MM.1S (cell line): ENCODE results near the gene UBXN1.
"Not testable (repeated sequence)": the region's sequence is repeated elsewhere in the genome, so short reads cannot be mapped to it uniquely, and the experiment has no call there.

Experiments
- DNase-seq: peaks from one replicate; pipeline ENCODE4 v3.0.0-alpha.2; 2015
- H2AFZ ChIP-seq: fragments of 300-600 bp; sonication (generic); 2 replicates; pipeline ENCODE4 v1.6.0; 2016; ENCODE audit warnings: antibody characterized with exemption, low read length
- H3F3A ChIP-seq: fragments of 300-600 bp; sonication (generic); 2 replicates; pipeline ENCODE4 v1.6.1; 2016; ENCODE audit warnings: mild to moderate bottlenecking, antibody characterized with exemption, low read length, moderate library complexity, mixed read lengths; ENCODE audit not compliant: insufficient read depth
- H3K27ac ChIP-seq: fragments of 300-600 bp; sonication (generic); 2 replicates; pipeline ENCODE4 v1.5.1; 2016; ENCODE audit warnings: mild to moderate bottlenecking, low read length
- H3K27me3 ChIP-seq: fragments of 300-600 bp; sonication (generic); replicated peaks from 2 replicates; pipeline ENCODE4 v1.6.0; 2016; ENCODE audit warnings: low read length; ENCODE audit not compliant: insufficient read depth
- H3K36me3 ChIP-seq: fragments of 300-600 bp; sonication (generic); replicated peaks from 2 replicates; pipeline ENCODE4 v1.6.1; 2016; ENCODE audit warnings: mild to moderate bottlenecking, low read length, mixed read lengths; ENCODE audit not compliant: insufficient read depth
- H3K4me1 ChIP-seq: fragments of 300-600 bp; sonication (generic); 2 replicates; pipeline ENCODE4 v1.6.1; 2016; ENCODE audit warnings: low read length, mixed read lengths
- H3K4me2 ChIP-seq: fragments of 300-600 bp; sonication (generic); 2 replicates; pipeline ENCODE4 v1.6.0; 2016; ENCODE audit warnings: low read depth, low read length
- H3K4me3 ChIP-seq: fragments of 300-600 bp; sonication (generic); 2 replicates; pipeline ENCODE4 v1.5.1; 2016; ENCODE audit warnings: low read length, mixed read lengths
- H3K79me2 ChIP-seq: fragments of 300-600 bp; sonication (generic); 2 replicates; pipeline ENCODE4 v1.6.1; 2016; ENCODE audit warnings: mixed run types, low read length, mixed read lengths
- H3K9ac ChIP-seq: fragments of 300-600 bp; sonication (generic); 2 replicates; pipeline ENCODE4 v1.6.1; 2016; ENCODE audit warnings: low read length, mixed read lengths
- H3K9me2 ChIP-seq: fragments of 300-600 bp; sonication (generic); replicated peaks from 2 replicates; pipeline ENCODE4 v1.6.1; 2016; ENCODE audit warnings: mild to moderate bottlenecking, low read length, mixed read lengths; ENCODE audit not compliant: insufficient read depth
- H3K9me3 ChIP-seq: fragments of 300-600 bp; sonication (generic); replicated peaks from 2 replicates; pipeline ENCODE4 v1.6.1; 2016; ENCODE audit warnings: mild to moderate bottlenecking, low read length, mixed read lengths; ENCODE audit not compliant: insufficient read depth
- H4K20me1 ChIP-seq: fragments of 300-600 bp; sonication (generic); 2 replicates; pipeline ENCODE4 v1.6.1; 2016; ENCODE audit warnings: mild to moderate bottlenecking, low read length, moderate library complexity, mixed read lengths; ENCODE audit not compliant: insufficient read depth
- CTCF ChIP-seq: fragments of 300-600 bp; sonication (generic); IDR thresholded peaks from 2 replicates; pipeline ENCODE4 v1.5.1; 2016; ENCODE audit warnings: antibody characterized with exemption, low read length, mixed read lengths
- EZH2 ChIP-seq: fragments of 300-600 bp; sonication (generic); optimal IDR thresholded peaks from 2 replicates; pipeline ENCODE3; 2017; ENCODE audit warnings: low read depth, mild to moderate bottlenecking, antibody characterized with exemption, low read length, mixed read lengths
- EZH2phosphoT487 ChIP-seq: fragments of 300-600 bp; sonication (generic); IDR thresholded peaks from 2 replicates; pipeline ENCODE4 v1.6.1; 2018; ENCODE audit warnings: antibody characterized with exemption, low read length

The UBXN1 gene

GRCh38 chr11:62677156-62677555 is 1.7 kb downstream of the UBXN1 start:
- peaks cover 57% of the 10 kb centered on the region for H3K79me2 ChIP-seq
- no peak for DNase-seq
- H4K20me1 ChIP-seq = no peaks in the 10 kb centered on the region
- peaks cover 18% of the 10 kb centered on the region for H3K4me1 ChIP-seq
- 0 out of 2 replicates have a peak overlapping the region, but pooled peaks have one; percentile 93 for H3K4me2 ChIP-seq
- H3K9me2 ChIP-seq = no peaks in the 10 kb centered on the region
- TF ChIP-seq EZH2 (no peak), CTCF (no peak), EZH2phosphoT487 (no peak)
- H3K27ac ChIP-seq = no peak overlapping the region
- no peaks in the 10 kb centered on the region for H3K9me3 ChIP-seq
- H3F3A ChIP-seq = peaks cover 17% of the 10 kb centered on the region; the same call in 1 of the 2 replicates
- H3K4me3 ChIP-seq = no peak overlapping the region
- H3K36me3 ChIP-seq = no peaks in the 10 kb centered on the region; the same call in none of the 2 replicates
- no peak overlapping the region for H2AFZ ChIP-seq
- no peaks in the 10 kb centered on the region for H3K27me3 ChIP-seq
- H3K9ac ChIP-seq = no peak overlapping the region

- H3K27me3 ChIP-seq = no peaks in the 10 kb centered on the region
- TF ChIP-seq EZH2phosphoT487 (no peak), EZH2 (no peak), CTCF (no peak)
- no peaks in the 10 kb centered on the region for H3K9me2 ChIP-seq
- no peak overlapping the region for H3K9ac ChIP-seq
- no peak overlapping the region for H3K4me3 ChIP-seq
- H3K4me2 ChIP-seq = no peak overlapping the region
- DNase-seq = no peak
- H4K20me1 ChIP-seq = no peaks in the 10 kb centered on the region
- no peaks in the 10 kb centered on the region for H3K9me3 ChIP-seq
- peaks cover 21% of the 10 kb centered on the region; the same call in 1 of the 2 replicates for H3F3A ChIP-seq
- peaks cover 61% of the 10 kb centered on the region for H3K79me2 ChIP-seq
- H2AFZ ChIP-seq = no peak overlapping the region
- no peaks in the 10 kb centered on the region; the same call in none of the 2 replicates for H3K36me3 ChIP-seq
- H3K4me1 ChIP-seq = peaks cover 18% of the 10 kb centered on the region
- no peak overlapping the region for H3K27ac ChIP-seq
Observed at GRCh38 chr11:62676698-62677097, 2.2 kb downstream of the UBXN1 start.

GRCh38 chr11:62675415-62675814 is 3.5 kb downstream of the UBXN1 start:
- H3K36me3 ChIP-seq, H2AFZ ChIP-seq, H3K4me3 ChIP-seq, H4K20me1 ChIP-seq, H3K4me2 ChIP-seq, H3K27ac ChIP-seq, DNase-seq, H3K27me3 ChIP-seq, H3K9me3 ChIP-seq, H3K9me2 ChIP-seq, H3K9ac ChIP-seq: not testable (repeated sequence)
- Histone ChIP-seq H3F3A (peaks cover 22% of the 10 kb centered on the region; the same call in 1 of the 2 replicates), H3K79me2 (peaks cover 71% of the 10 kb centered on the region), H3K4me1 (peaks cover 18% of the 10 kb centered on the region)

DNA sequence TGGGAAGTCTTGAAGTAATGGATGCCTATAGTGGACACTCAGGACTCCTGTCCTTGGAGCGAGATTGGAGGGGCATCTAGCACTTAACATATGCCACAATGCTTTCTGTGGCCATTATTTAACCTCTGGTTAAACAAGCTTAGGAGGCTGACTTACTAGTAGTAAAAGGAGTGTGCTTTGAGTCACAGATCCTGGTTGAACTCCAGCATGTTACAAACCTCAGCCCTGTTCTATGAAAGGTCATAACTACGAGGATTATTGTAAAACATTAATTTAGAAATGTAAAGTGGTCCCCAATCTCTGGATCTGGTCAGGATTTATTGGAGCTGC is 5.7 kb downstream of the UBXN1 start:
- H3K36me3 ChIP-seq = no peaks in the 10 kb centered on the region; the same call in none of the 2 replicates
- no peak overlapping the region for H3K4me3 ChIP-seq
- TF ChIP-seq CTCF = no peak
- no peak for TF ChIP-seq EZH2phosphoT487
- no peak for TF ChIP-seq EZH2
- H3K27ac ChIP-seq = no peak overlapping the region
- H3K27me3 ChIP-seq = no peaks in the 10 kb centered on the region
- H3K4me1 ChIP-seq = peaks cover 17% of the 10 kb centered on the region
- peak overlapping the region; percentile 83; the same call in 1 of the 2 replicates for H3K4me2 ChIP-seq
- H3K9ac ChIP-seq = no peak overlapping the region
- H3F3A ChIP-seq = peaks cover 33% of the 10 kb centered on the region
- DNase-seq = no peak
- no peak overlapping the region for H2AFZ ChIP-seq
- peaks cover 60% of the 10 kb centered on the region for H3K79me2 ChIP-seq
- no peaks in the 10 kb centered on the region for H3K9me3 ChIP-seq
- H3K9me2 ChIP-seq = no peaks in the 10 kb centered on the region
- no peaks in the 10 kb centered on the region for H4K20me1 ChIP-seq
